Uterus (tissue), 2 donors: ENCODE measurements around the gene TMEM205.

Experiments
- CTCF ChIP-seq, 4 experiments: fragments of 200-600 bp in 2 of 4; fragments of 450-650 bp in 2 of 4; sonication (generic) in 2 of 4; IDR thresholded peaks; one replicate each; pipeline ENCODE4 v1.5.1; 2016 to 2019; ENCODE audit warnings: antibody characterized with exemption in 4 of 4, mild to moderate bottlenecking in 2 of 4, moderate library complexity in 1 of 4
- POLR2A ChIP-seq, 2 donors: fragments of 450-650 bp; IDR thresholded peaks; one replicate each; pipeline ENCODE4 v1.6.1; 2016; ENCODE audit warnings: antibody characterized with exemption in 2 of 2, mild to moderate bottlenecking in 1 of 2, moderate library complexity in 1 of 2

GRCh38 chr19:11322269-11323024 is 23.6 kb downstream of the TMEM205 start:
- TF ChIP-seq POLR2A (IDR thresholded peaks at IDR 0.05), result no peak
- no peak for TF ChIP-seq CTCF (IDR thresholded peaks at IDR 0.05)
